RKO (cell line): ENCODE results near the gene JUND.

ENCODE experiments used
- DNase-seq: peaks from one replicate; pipeline ENCODE4 v3.0.0-alpha.2; 2016; ENCODE audit warnings: low spot score

JUND gene

DNA sequence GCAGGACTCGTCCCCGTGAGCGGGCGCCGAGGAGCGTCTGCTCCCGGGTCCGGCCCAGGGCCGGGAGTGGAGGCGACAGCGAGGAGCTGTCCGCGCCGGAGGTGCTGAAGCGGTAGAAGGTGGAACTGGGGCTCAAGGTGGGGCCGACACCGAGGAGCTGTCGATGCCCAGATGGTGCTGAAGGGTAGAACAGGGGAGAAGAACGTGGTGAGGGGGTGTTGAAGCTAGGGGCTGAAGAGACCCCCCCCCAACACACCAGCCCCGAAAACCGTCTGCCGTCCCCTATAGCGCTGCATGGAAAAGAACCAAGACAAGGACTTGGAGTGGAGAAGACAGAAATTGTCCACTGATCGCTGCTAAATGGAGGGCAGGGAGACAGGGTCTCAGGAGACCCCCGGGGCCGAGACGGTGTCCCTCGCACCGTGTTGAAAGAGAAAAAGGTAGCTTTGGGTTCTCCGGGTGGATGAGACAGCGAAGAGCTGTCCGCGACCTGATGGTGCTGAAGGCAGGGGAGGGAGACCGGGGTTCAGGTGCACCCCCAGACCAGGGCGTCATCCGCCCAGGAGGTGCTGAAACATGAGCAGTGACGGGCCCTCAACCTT, 48.1 kb downstream of the JUND start:
- no peak for DNase-seq

DNA sequence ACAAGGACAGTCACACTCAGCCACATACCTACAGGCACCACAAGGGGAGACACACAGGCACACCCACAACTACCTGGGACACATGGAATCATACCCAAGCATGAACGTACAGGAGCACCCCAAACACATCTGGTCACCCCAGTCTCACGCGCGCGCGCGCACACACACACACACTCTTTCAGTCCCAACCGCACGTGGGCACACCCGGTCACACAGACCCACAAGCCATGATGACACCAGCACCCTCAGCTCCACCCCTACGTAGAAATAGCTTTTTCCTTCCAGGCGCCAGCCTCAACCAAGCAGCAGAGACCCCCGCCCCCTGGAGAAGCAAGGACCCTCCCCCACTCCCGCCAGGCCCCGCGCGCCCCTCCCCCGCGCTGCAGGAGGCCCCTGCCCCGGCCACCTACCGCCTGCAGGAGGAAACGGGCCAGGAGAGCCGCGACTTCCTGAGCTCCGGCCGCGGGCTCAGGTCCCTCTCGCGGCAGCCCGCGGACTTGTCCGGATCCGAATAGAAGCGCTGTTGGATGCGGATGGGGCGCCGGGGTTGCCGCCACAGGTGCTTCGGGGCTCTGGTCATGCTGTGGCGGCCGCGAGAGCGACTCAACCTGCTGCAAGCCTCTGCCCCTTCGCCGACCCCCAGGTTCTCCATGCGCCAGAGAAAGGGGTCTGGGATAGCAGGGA, 48.7 kb downstream of the JUND start:
- DNase-seq, result no peak

GRCh38 chr19:18231775-18232174, 49.6 kb downstream of the JUND start:
- no peak for DNase-seq

- DNase-seq, result no peak
Observed at GRCh38 chr19:18230941-18231734, 50.3 kb downstream of the JUND start.

GRCh38 chr19:18229915-18230314, 51.5 kb downstream of the JUND start:
- DNase-seq, result no peak
